Endothelial cell of umbilical vein (primary cell): Measurements from ENCODE around the gene AKAP6. TPM values are rescaled to one million over a fixed set of nuclear protein-coding genes. Genes with fewer than 3 reads are reported as not detected.
A peak's percentile ranks its signal among the peaks of the same experiment; 100 is the strongest.

ENCODE experiments used
- BruUV-seq: library from RNA; stranded (reverse); fragments of 400-500 nt; replicated peaks from 2 replicates; lab custom pipeline; 2021; lab: Mats Ljungman, UMichigan
- CTCF ChIA-PET: fragments of 300-600, 350-600 bp; sonication (Branson Sonifier 250); formaldehyde crosslinking; loops from one replicate; lab custom pipeline; 2021; ENCODE audit warnings: antibody characterized with exemption, inconsistent platforms; lab: Charles Lee
- POLR2A ChIA-PET: fragments of 300-600, 350-600 bp; sonication (Branson Sonifier 250); formaldehyde crosslinking; loops from one replicate; lab custom pipeline; 2021; ENCODE audit warnings: antibody characterized with exemption, inconsistent platforms; lab: Charles Lee
- DNase-seq: peaks from one replicate; pipeline ENCODE4 v3.0.0-alpha.2; 2011; ENCODE audit warnings: low read depth, low spot score
- FAIRE-seq: peaks from 2 replicates; lab custom pipeline; 2011; peaks lifted over from hg19 to GRCh38; lab: Jason Lieb, UNC
- H2AFZ ChIP-seq: 2 replicates; pipeline ENCODE4 v1.6.0; 2012; ENCODE audit warnings: low read depth, low read length, control low read depth, inconsistent platforms
- H3K27ac ChIP-seq: 2 replicates; pipeline ENCODE4 v1.5.1; 2011; ENCODE audit warnings: low read depth, mild to moderate bottlenecking, control low read depth, low read length, moderate library complexity; ENCODE audit not compliant: insufficient read depth
- H3K27me3 ChIP-seq, 2 experiments: 2 replicates each; pipeline versions ENCODE4 v1.6.0 to v1.6.1; 2011; ENCODE audit warnings: low read length in 2 of 2, mixed read lengths in 1 of 2; ENCODE audit not compliant: control insufficient read depth in 2 of 2, insufficient read depth in 2 of 2
- H3K36me3 ChIP-seq, 2 experiments: 2 replicates in 1 of 2; 3 replicates in 1 of 2; pipeline ENCODE4 v1.5.1; 2011; ENCODE audit warnings: low read length in 2 of 2, mild to moderate bottlenecking in 1 of 2, moderate library complexity in 1 of 2; ENCODE audit not compliant: control insufficient read depth in 2 of 2, insufficient read depth in 2 of 2; ENCODE audit errors: extremely low read depth in 1 of 2
- H3K4me1 ChIP-seq: 3 replicates; pipeline ENCODE4 v1.5.1; 2011; ENCODE audit warnings: mild to moderate bottlenecking, low read length; ENCODE audit not compliant: control insufficient read depth, insufficient read depth; ENCODE audit errors: extremely low read depth
- H3K4me2 ChIP-seq: 2 replicates; pipeline ENCODE4 v1.6.1; 2011; ENCODE audit warnings: low read length, control low read depth, mixed read lengths; ENCODE audit not compliant: insufficient read depth
- H3K4me3 ChIP-seq, 3 experiments: fragments of 200-600 bp in 1 of 3; sonication (generic), shearing (Covaris generic) in 1 of 3; replicated peaks in 1 of 3; 2 replicates each; pipeline ENCODE4 v1.5.1; 2011 to 2016; ENCODE audit warnings: control low read depth in 3 of 3, low read length in 3 of 3, mild to moderate bottlenecking in 2 of 3, inconsistent platforms in 1 of 3, low read depth in 1 of 3, moderate library complexity in 1 of 3; ENCODE audit not compliant: insufficient read depth in 1 of 3
- H3K79me2 ChIP-seq: 2 replicates; pipeline ENCODE4 v1.6.0; 2012; ENCODE audit warnings: low read length, inconsistent platforms; ENCODE audit not compliant: control insufficient read depth, insufficient read depth
- H3K9ac ChIP-seq: replicated peaks from 2 replicates; pipeline ENCODE3; 2011; ENCODE audit warnings: low read length, control low read depth; ENCODE audit not compliant: insufficient read depth; ENCODE audit errors: extremely low read depth
- H3K9me1 ChIP-seq: replicated peaks from 3 replicates; pipeline ENCODE4 v1.6.0; 2011; ENCODE audit warnings: mild to moderate bottlenecking, low read length; ENCODE audit not compliant: control insufficient read depth, insufficient read depth; ENCODE audit errors: extremely low read depth
- H3K9me3 ChIP-seq: replicated peaks from 2 replicates; pipeline ENCODE4 v1.5.1; 2012; ENCODE audit warnings: low read length, inconsistent platforms; ENCODE audit not compliant: control insufficient read depth, insufficient read depth
- H4K20me1 ChIP-seq: replicated peaks from 2 replicates; pipeline ENCODE3; 2011; ENCODE audit warnings: mild to moderate bottlenecking, low read length; ENCODE audit not compliant: control insufficient read depth, insufficient read depth; ENCODE audit errors: extremely low read depth
- EZH2 ChIP-seq: IDR thresholded peaks from 2 replicates; pipeline ENCODE4 v1.6.1; 2012; ENCODE audit warnings: borderline replicate concordance, low read depth, mild to moderate bottlenecking, moderate library complexity, low read length, inconsistent platforms; ENCODE audit not compliant: severe bottlenecking
- FOS ChIP-seq: IDR thresholded peaks from 2 replicates; pipeline ENCODE4 v1.6.1; 2011; ENCODE audit warnings: mild to moderate bottlenecking, low read length, moderate library complexity, borderline replicate concordance; ENCODE audit not compliant: insufficient read depth
- GATA2 ChIP-seq: IDR thresholded peaks from 2 replicates; pipeline ENCODE4 v1.7.0; 2011; ENCODE audit warnings: low read depth, mild to moderate bottlenecking, moderate library complexity, mixed read lengths, low read length; ENCODE audit not compliant: insufficient read length, insufficient read depth
- JUN ChIP-seq: IDR thresholded peaks from 2 replicates; pipeline ENCODE4 v1.6.1; 2011; ENCODE audit warnings: borderline replicate concordance, low read depth; ENCODE audit not compliant: insufficient read length, insufficient read depth
- MYC ChIP-seq: IDR thresholded peaks from one replicate; pipeline ENCODE4 v1.6.1; 2011; ENCODE audit warnings: mild to moderate bottlenecking, low read depth, low read length
- POLR2A ChIP-seq: IDR thresholded peaks from 2 replicates; pipeline ENCODE4 v1.6.1; 2012; ENCODE audit warnings: low read depth, mild to moderate bottlenecking, control low read depth, low read length
- POLR2AphosphoS5 ChIP-seq: IDR thresholded peaks from 2 replicates; pipeline ENCODE4 v1.6.1; 2012; ENCODE audit warnings: low read depth, mild to moderate bottlenecking, control low read depth, low read length, moderate library complexity; ENCODE audit not compliant: insufficient read depth
- dilution Hi-C: fragments of 300-500 bp; cut with MboI; formaldehyde crosslinking; loops from one replicate; pipeline ENCODE4 v1.15.0; 2019; ENCODE audit warnings: low sequenced_read_pairs; ENCODE audit not compliant: extremely low pct_ligation_motif_present
- intact Hi-C: fragments of 100-400 bp; cut with micrococcal nuclease; formaldehyde crosslinking; loops from one replicate; pipeline ENCODE4 v1.10.0; 2022
- polyA plus RNA-seq, 4 experiments: library from polyadenylated mRNA; depleted of rRNA in 3 of 4; stranded (reverse) in 3 of 4; unstranded in 1 of 4; fragments of >200 nt; gene quantifications; 2 replicates each; pipeline versions ENCODE4 v1.2.1 to v1.2.3, GENCODE V29; 2011 to 2012; ENCODE audit warnings: missing spikeins in 1 of 4
- total RNA-seq: library from RNA; stranded (reverse); gene quantifications from 2 replicates; pipeline ENCODE4 v1.2.3, GENCODE V29; 2021
- TF ChIP-seq, protein P1 (sequence below), 2 donors: IDR thresholded peaks; 1 replicate in 1 of 2; 2 replicates in 1 of 2; pipeline ENCODE4 v1.5.1; 2011; ENCODE audit warnings: low read length in 2 of 2, mild to moderate bottlenecking in 2 of 2, moderate library complexity in 2 of 2, control low read depth in 1 of 2, inconsistent platforms in 1 of 2, low read depth in 1 of 2; ENCODE audit not compliant: insufficient read depth in 1 of 2; ENCODE audit errors: extremely low read depth in 1 of 2
- TF ChIP-seq, protein P2 (sequence below): IDR thresholded peaks from 2 replicates; pipeline ENCODE4 v1.6.1; 2011; ENCODE audit not compliant: insufficient read depth, insufficient read length

AKAP6 gene
- total and polyA plus RNA-seq, 2 donors (not counting 3 experiments of a cell fraction or from before 2014, with no cell fraction given): 0.03 to 0.49 TPM

DNA sequence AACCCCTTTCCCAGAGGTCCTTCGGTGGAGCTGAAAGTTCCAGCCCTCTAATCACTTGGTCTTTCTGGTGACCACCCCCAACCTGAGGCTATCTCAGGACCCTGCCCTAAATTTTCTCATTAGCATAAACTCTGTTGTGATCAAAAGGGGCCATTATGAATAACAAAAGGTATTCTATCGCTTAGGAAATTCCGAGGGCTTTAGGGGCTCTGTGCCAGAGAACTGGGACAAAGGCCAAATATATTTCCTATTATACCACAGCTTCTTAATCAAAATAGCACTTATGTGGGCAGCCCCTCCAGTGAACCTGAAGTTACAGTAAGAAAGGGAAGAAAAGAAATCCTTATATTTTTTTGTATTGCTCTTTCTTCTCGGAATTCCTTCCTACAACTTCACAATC lies 484.3 kb downstream of the AKAP6 start:
- ChIA-PET POLR2A (no interaction called here), CTCF (no interaction called here)
- intact Hi-C loops: no loop called here
- H3K79me2 ChIP-seq: no peaks in the 10 kb centered on the region
- no peaks in the 10 kb centered on the region for H3K36me3 ChIP-seq
- FAIRE-seq (no peak), DNase-seq (peak; percentile 30)
- BruUV-seq: no TSS peak
- dilution Hi-C loops: no loop called here
- H2AFZ ChIP-seq: no peak overlapping the region
- TF ChIP-seq FOS: no peak
- TF ChIP-seq POLR2A: no peak
- TF ChIP-seq GATA2: no peak
- TF ChIP-seq, protein P1, sequence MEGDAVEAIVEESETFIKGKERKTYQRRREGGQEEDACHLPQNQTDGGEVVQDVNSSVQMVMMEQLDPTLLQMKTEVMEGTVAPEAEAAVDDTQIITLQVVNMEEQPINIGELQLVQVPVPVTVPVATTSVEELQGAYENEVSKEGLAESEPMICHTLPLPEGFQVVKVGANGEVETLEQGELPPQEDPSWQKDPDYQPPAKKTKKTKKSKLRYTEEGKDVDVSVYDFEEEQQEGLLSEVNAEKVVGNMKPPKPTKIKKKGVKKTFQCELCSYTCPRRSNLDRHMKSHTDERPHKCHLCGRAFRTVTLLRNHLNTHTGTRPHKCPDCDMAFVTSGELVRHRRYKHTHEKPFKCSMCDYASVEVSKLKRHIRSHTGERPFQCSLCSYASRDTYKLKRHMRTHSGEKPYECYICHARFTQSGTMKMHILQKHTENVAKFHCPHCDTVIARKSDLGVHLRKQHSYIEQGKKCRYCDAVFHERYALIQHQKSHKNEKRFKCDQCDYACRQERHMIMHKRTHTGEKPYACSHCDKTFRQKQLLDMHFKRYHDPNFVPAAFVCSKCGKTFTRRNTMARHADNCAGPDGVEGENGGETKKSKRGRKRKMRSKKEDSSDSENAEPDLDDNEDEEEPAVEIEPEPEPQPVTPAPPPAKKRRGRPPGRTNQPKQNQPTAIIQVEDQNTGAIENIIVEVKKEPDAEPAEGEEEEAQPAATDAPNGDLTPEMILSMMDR (IDR thresholded peaks at IDR 0.05; ENCODE audit: extremely low read depth in 1 of 2, insufficient read depth in 1 of 2, low read depth in 1 of 2, low read length in 2 of 2): no peak
- TF ChIP-seq, protein P2, sequence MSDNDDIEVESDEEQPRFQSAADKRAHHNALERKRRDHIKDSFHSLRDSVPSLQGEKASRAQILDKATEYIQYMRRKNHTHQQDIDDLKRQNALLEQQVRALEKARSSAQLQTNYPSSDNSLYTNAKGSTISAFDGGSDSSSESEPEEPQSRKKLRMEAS: no peak
- TF ChIP-seq MYC: no peak
- no peak for TF ChIP-seq JUN
- no peak for TF ChIP-seq EZH2
- TF ChIP-seq POLR2AphosphoS5: no peak
- H4K20me1 ChIP-seq: no peaks in the 10 kb centered on the region
- no peak overlapping the region for H3K4me3 ChIP-seq
- H3K27me3 ChIP-seq: no peaks in the 10 kb centered on the region
- H3K4me2 ChIP-seq: no peak overlapping the region
- no peak overlapping the region for H3K9ac ChIP-seq
- H3K9me3 ChIP-seq: no peaks in the 10 kb centered on the region
- H3K27ac ChIP-seq: no peak overlapping the region
- H3K9me1 ChIP-seq: no peaks in the 10 kb centered on the region
- no peaks in the 10 kb centered on the region for H3K4me1 ChIP-seq
